Mucosa of rectum (tissue), 2 donors: ENCODE data around the gene GBX2.

Experiments used
- H3K27ac ChIP-seq, 2 donors: one replicate each; pipeline ENCODE4 v1.7.0; 2013; ENCODE audit warnings: inconsistent platforms in 2 of 2, low read depth in 2 of 2, low read length in 2 of 2
- H3K27me3 ChIP-seq, 2 donors: one replicate each; pipeline ENCODE4 v1.7.0; 2013; ENCODE audit warnings: low read length in 2 of 2; ENCODE audit not compliant: control insufficient read depth in 2 of 2, insufficient read depth in 2 of 2
- H3K36me3 ChIP-seq, 2 donors: one replicate each; pipeline ENCODE4 v1.7.0; 2013; ENCODE audit warnings: low read length in 2 of 2; ENCODE audit not compliant: control insufficient read depth in 2 of 2, insufficient read depth in 2 of 2
- H3K4me1 ChIP-seq, 2 donors: one replicate each; pipeline ENCODE4 v1.7.0; 2013; ENCODE audit warnings: low read length in 2 of 2, mild to moderate bottlenecking in 1 of 2; ENCODE audit not compliant: control insufficient read depth in 2 of 2, insufficient read depth in 2 of 2
- H3K4me3 ChIP-seq, 2 donors: one replicate each; pipeline ENCODE4 v1.7.0; 2013; ENCODE audit warnings: low read length in 2 of 2
- H3K9ac ChIP-seq, 2 donors: one replicate each; pipeline ENCODE4 v1.7.0; 2013; ENCODE audit warnings: low read length in 2 of 2, low read depth in 1 of 2, mild to moderate bottlenecking in 1 of 2
- H3K9me3 ChIP-seq, 2 donors: one replicate each; pipeline ENCODE4 v1.7.0; 2013; ENCODE audit warnings: low read length in 2 of 2; ENCODE audit not compliant: control insufficient read depth in 2 of 2
- donor health status: healthy.
- donor health status: Normal muscosa, but diverticular disease.

The GBX2 gene

DNA sequence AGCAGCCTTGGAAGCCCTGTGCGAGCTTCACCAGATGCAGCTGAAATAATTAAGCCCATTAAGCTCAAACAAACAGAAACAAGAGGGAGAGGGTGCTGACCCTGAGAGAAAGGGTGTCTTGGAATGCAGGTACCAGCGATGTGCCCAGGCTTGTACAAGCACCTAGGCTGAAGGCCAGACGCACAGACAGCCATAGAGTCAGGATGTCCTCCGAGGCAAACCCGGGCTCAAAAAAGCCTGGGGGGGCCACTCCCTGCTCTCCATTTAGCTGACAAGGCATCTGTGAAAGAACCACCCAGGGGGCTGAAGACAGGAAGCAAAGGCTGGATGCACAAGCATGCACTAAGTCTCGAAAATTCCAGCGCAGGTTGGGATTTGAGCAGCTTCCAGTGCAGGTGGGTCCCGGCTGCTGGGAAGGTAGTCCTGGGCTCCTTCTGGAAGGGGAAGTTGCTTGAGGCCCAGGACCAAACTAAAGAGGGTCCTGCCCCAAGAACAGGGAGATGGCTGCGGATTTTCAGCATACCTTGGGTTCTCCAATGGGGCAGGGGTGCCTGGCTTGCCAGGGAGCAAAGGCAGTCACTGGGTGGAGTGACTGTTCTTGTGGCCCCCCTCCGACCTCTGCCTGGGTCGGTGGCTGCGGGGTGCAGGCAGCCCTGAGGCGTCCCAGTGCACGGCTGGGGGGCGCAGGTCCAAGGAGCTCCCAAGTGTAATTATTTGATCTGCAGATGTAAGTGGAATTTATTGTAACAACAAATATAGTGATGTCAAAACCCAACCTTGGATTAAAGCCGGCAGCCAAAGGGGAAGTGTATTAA lies 5.9 kb downstream of the GBX2 start:
- Histone ChIP-seq H3K9ac (no peak overlapping the region), H3K27ac (no peak overlapping the region), H3K4me1 (peaks cover 2 to 9% of the 10 kb centered on the region in 2 donors), H3K27me3 (peaks cover 50 to 81% of the 10 kb centered on the region in 2 donors), H3K9me3 (no peaks in the 10 kb centered on the region), H3K4me3 (no peak overlapping the region), H3K36me3 (no peaks in the 10 kb centered on the region)

DNA sequence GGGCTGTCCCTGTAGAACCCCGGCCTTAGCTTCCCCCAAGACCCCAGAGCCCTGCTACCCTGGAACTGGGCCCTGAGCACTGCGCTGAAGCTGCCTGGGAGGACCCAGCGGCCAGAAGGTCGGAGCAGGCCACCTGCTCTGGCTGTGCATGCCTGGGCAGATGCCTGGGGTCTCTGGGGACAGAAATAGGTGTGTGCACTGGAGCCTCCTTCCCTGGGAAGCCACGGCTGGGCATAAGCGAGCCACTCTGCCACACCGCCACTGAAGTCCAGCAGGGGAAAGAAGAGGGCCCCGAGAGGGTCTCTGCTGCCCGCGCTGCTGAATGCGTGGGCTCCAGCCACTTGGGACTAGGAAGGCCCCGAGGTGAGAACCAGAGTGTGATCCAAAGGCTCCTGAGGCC lies 6.7 kb downstream of the GBX2 start:
- no peaks in the 10 kb centered on the region for H3K9me3 ChIP-seq
- H3K36me3 ChIP-seq = no peaks in the 10 kb centered on the region
- no peak overlapping the region for H3K9ac ChIP-seq
- peaks cover 45 to 74% of the 10 kb centered on the region in 2 donors for H3K27me3 ChIP-seq
- H3K4me3 ChIP-seq = no peak overlapping the region
- H3K27ac ChIP-seq = no peak overlapping the region
- peaks cover 2 to 5% of the 10 kb centered on the region in 2 donors for H3K4me1 ChIP-seq

DNA sequence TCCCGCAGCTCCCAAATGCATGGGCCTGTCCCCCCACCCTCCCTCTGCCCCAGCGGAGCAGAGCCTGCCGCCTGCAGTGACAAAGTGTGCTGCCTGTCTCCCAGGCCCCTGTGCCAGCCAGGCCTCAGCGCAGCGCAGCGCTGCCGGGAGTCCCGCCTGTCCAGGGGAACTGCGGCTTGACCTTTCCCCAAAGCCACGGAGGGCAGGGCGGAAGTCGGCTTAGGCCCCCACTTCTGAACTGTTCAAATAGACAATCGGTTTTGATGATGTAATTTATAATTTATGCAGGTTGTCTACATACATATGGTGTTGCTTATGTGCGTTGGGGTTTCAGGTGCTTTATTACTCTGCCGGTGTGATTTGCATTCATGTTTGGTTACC lies 7.1 kb downstream of the GBX2 start:
- Histone ChIP-seq H3K27me3 (peaks cover 42 to 69% of the 10 kb centered on the region in 2 donors), H3K9me3 (no peaks in the 10 kb centered on the region)

DNA sequence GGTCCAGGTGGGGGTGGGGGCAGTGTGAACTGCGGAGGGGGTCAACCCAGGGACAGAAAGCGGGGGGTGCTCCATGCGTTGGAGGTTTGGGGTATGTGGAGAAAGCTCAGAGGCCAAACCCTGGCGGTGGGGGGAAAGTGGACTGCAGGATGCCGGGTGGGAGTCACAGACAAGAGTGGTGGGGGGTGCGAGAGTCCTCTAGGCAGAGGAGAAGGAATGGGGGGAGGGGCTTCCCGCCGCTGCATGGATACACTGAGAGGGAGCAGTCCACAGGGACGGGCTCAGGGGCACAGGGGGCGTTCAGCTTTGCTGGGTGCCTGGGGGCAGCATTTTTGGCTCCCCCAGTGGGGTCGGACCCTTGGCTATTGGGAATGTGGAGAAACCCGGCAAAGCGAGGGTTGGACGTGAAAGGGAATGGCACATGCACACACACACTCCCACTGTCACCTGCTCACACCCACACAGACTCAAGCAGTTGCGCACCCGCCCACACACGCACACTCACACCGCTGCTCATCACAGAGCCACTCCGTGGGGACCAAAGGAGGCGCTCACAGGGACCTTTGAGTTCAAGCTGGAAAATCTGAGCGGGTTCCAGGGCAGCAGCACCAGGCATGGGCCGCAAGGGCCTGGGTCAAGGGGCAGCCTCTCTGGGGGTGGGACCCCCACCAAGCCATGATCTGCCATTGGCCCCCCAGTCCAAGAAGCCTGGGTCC lies 7.7 kb downstream of the GBX2 start:
- no peaks in the 10 kb centered on the region for H3K9me3 ChIP-seq
- H3K27ac ChIP-seq = no peak overlapping the region
- H3K9ac ChIP-seq = no peak overlapping the region
- H3K4me1 ChIP-seq = peaks cover 2 to 5% of the 10 kb centered on the region in 2 donors
- no peaks in the 10 kb centered on the region for H3K36me3 ChIP-seq
- H3K27me3 ChIP-seq = peaks cover 37 to 64% of the 10 kb centered on the region in 2 donors
- no peak overlapping the region for H3K4me3 ChIP-seq

More for the DNA sequence above, 7.1 kb downstream of the GBX2 start:
- peaks cover 2 to 5% of the 10 kb centered on the region in 2 donors for H3K4me1 ChIP-seq
- no peak overlapping the region for H3K27ac ChIP-seq
- no peak overlapping the region for H3K4me3 ChIP-seq
- H3K9ac ChIP-seq = no peak overlapping the region
- H3K36me3 ChIP-seq = no peaks in the 10 kb centered on the region

DNA sequence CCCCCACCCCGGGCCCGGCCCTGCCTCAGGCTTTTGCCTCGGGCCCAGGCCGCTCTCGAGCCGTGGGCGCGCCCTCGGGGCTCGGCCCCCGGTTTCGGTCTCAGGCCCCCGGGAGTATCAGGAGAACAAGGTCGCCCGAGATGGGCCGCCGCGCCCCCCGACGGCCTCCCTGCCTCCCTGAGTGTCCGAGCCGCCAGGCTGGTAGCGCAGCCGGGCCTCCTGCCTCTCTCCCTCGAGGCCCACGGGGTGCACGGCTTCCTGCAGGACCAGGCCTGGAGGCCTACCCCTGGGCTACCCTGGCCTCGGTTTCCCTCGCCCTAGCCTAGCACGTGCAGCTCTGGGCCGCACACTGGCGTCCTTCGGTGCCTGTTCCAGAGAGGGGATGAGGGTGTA lies 8.4 kb downstream of the GBX2 start:
- H3K27ac ChIP-seq = no peak overlapping the region
- no peaks in the 10 kb centered on the region for H3K36me3 ChIP-seq
- H3K9me3 ChIP-seq = no peaks in the 10 kb centered on the region
- no peak overlapping the region for H3K4me3 ChIP-seq
- H3K27me3 ChIP-seq = peaks cover 32 to 57% of the 10 kb centered on the region in 2 donors
- H3K9ac ChIP-seq = no peak overlapping the region
- peaks cover 2 to 5% of the 10 kb centered on the region in 2 donors for H3K4me1 ChIP-seq

DNA sequence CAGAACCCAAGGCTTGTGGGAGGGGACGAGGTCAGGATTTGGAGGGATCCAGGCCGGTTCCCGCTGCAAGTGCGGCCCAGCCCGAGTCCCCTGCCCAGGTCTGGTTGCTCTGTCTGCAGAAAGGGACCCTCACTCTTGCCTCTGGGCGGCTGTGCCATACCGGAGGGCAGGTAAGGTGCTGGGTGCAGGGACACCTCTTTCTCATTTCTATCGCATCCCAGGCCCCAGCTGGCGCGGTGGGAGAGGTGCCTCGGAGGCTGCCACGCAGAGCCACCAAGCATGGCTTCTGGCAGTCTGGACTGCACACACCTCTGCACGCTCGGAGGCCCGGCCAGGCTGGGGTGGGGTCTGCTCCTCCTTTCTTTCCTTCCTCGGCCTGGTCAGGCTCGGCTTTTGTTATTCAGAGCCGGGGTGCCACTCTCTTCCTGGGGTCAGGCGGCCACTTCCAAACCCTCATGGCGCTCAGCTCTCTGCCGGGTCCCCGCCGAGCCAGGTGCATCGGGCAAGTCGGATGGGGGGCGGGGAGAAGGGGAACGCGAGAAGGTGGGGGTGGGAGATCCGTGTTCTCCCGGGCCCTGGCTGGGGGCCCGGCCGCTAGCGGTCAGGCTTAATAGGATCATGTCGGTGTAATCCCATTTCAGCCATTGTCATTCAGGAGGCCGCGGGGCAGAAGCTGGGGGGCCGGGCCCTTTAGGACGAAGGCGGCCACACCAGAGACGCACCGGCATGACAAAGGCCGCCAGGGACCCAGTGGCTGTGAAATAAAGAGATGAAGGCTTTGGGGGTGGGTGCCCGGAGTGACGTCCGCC lies 9.0 kb downstream of the GBX2 start:
- Histone ChIP-seq H3K4me3 (no peak overlapping the region), H3K27me3 (peaks cover 30 to 51% of the 10 kb centered on the region in 2 donors), H3K36me3 (no peaks in the 10 kb centered on the region), H3K27ac (no peak overlapping the region), H3K9ac (no peak overlapping the region), H3K9me3 (no peaks in the 10 kb centered on the region), H3K4me1 (peaks cover 0 to 2% of the 10 kb centered on the region in 2 donors)

DNA sequence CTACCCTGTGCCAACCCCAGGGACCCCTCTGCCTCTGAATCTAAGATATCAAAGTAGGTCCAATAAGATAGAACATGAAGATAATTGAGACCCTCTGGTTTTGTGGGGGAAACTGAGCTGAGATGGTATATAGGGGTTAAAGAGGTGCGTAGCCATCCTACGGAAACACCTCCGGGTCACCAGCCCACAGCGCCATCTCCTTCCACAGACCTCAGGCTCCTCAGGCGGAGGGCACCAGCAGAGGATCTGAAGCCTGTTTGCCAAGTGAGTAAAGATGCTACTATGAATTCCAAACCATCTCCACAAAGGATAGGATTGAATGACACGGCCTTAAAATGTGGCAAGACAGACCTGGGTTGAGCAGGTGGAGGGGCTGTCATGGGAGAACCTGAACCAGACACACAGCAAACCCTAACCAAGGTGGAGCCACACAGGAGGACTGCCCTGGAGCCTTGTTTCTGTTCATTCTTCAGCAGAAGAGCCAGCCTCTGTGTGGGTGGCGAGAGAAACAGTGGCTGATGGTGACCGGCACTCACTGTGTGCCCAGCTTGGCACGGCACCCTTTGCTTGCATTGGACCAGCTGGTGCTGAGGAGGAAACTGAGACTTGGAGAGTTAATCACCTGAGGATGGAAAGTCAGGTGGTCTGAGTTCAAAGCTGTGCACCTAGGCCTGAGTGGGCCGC lies 10.2 kb downstream of the GBX2 start:
- H3K9ac ChIP-seq = no peak overlapping the region
- H3K4me3 ChIP-seq = no peak overlapping the region
- H3K27me3 ChIP-seq = peaks cover 25 to 40% of the 10 kb centered on the region in 2 donors
- no peaks in the 10 kb centered on the region for H3K4me1 ChIP-seq
- no peak overlapping the region for H3K27ac ChIP-seq
- H3K9me3 ChIP-seq = no peaks in the 10 kb centered on the region
- H3K36me3 ChIP-seq = no peaks in the 10 kb centered on the region

DNA sequence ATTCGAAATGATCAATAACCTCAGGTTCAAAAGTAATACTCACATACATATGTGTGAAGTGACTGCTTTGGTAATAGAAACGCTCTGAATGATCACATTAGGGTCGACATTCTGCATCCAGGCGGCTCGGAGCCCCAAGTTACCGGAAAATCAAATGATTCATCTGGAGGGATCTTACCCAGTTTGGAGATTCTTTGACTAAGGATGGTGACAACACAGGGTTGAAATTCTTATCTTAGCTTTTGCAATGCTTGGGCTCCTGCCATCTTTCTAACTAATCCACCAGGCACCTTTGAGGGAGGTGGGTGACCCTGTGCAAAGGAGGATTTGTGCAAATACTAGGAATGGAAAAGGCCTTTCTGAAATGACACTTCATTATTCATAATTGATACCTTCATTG lies 10.8 kb downstream of the GBX2 start:
- H3K27ac ChIP-seq = no peak overlapping the region
- H3K9me3 ChIP-seq = peaks cover 0 to 2% of the 10 kb centered on the region in 2 donors
- H3K27me3 ChIP-seq = peaks cover 21 to 34% of the 10 kb centered on the region in 2 donors
- no peak overlapping the region for H3K4me3 ChIP-seq
- H3K36me3 ChIP-seq = no peaks in the 10 kb centered on the region
- H3K4me1 ChIP-seq = no peaks in the 10 kb centered on the region
- no peak overlapping the region for H3K9ac ChIP-seq

DNA sequence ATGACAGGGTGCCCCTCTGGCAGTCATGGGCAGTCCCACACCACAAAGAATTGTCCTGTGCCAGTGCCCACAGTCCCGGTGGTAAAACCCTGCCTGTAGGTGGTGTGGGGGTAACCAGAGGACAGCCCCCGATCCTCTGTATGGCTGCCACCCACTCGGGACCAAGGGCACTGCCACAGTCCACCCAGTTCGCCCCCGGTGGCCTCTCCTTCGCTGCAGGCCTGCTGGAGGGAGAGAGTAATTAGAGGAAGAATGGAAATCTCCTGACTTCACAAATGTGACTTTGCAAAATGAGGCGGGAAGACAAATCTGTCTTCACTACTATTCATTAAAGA lies 11.4 kb downstream of the GBX2 start:
- no peak overlapping the region for H3K4me3 ChIP-seq
- H3K36me3 ChIP-seq = no peaks in the 10 kb centered on the region
- H3K4me1 ChIP-seq = no peaks in the 10 kb centered on the region
- peaks cover 16 to 29% of the 10 kb centered on the region in 2 donors for H3K27me3 ChIP-seq
- peaks cover 0 to 2% of the 10 kb centered on the region in 2 donors for H3K9me3 ChIP-seq
- no peak overlapping the region for H3K9ac ChIP-seq
- no peak overlapping the region for H3K27ac ChIP-seq
